GM19467 (cell line): Measurements from ENCODE around the gene ASTL.

Experiments used
- ATAC-seq: cut with Tn5 transposase; IDR thresholded peaks from one replicate; pipeline ENCODE4 v1.9.1; 2021; ENCODE audit warnings: mild to moderate bottlenecking, moderate library complexity; ENCODE audit not compliant: unreplicated experiment

The ASTL gene

GRCh38 chr2:96102596-96103186 lies 35.6 kb downstream of the ASTL start:
- no peak for ATAC-seq

- ATAC-seq = no peak
Observed at GRCh38 chr2:96100893-96101304, 37.4 kb downstream of the ASTL start.

GRCh38 chr2:96099861-96100798 lies 38.2 kb downstream of the ASTL start:
- no peak for ATAC-seq

- no peak for ATAC-seq
Observed at GRCh38 chr2:96098900-96099590, 39.3 kb downstream of the ASTL start.

GRCh38 chr2:96097951-96098823 lies 40.1 kb downstream of the ASTL start:
- no peak for ATAC-seq

- no peak for ATAC-seq
Observed at GRCh38 chr2:96097441-96097840, 40.9 kb downstream of the ASTL start.

GRCh38 chr2:96095116-96095636 lies 43.1 kb downstream of the ASTL start:
- no peak for ATAC-seq

- no peak for ATAC-seq
Observed at GRCh38 chr2:96093528-96093927, 44.8 kb downstream of the ASTL start.

GRCh38 chr2:96092951-96093350 lies 45.4 kb downstream of the ASTL start:
- ATAC-seq = no peak

- ATAC-seq = no peak
Observed at GRCh38 chr2:96092573-96092877, 45.8 kb downstream of the ASTL start.

- no peak for ATAC-seq
Observed at GRCh38 chr2:96091711-96092572, 46.4 kb downstream of the ASTL start.

GRCh38 chr2:96091141-96091710 lies 47.1 kb downstream of the ASTL start:
- no peak for ATAC-seq

GRCh38 chr2:96090196-96090926 lies 47.9 kb downstream of the ASTL start:
- no peak for ATAC-seq

GRCh38 chr2:96089356-96090195 lies 48.7 kb downstream of the ASTL start:
- no peak for ATAC-seq

GRCh38 chr2:96088340-96089335 lies 49.7 kb downstream of the ASTL start:
- no peak for ATAC-seq

- ATAC-seq = no peak
Observed at GRCh38 chr2:96087130-96087529, 51.2 kb downstream of the ASTL start.
